HepG2 (cell line): Measurements from ENCODE around the gene USP43. TPM values are rescaled to one million over a fixed set of nuclear protein-coding genes. Genes with fewer than 3 reads are reported as not detected.

Source experiments
- ATAC-seq: fragments of 200-7000 bp; cut with Tn5 transposase; 3 replicates; pipeline ENCODE4 v1.9.1; 2020; ENCODE audit warnings: mild to moderate bottlenecking, moderate library complexity
- BruUV-seq: library from RNA; stranded (reverse); fragments of 400-500 nt; replicated peaks from 2 replicates; lab custom pipeline; 2021; lab: Mats Ljungman, UMichigan
- CTCF ChIA-PET: fragments of 300-600 bp; formaldehyde crosslinking; extraction: SDS; loops from one replicate; lab custom pipeline; 2021; ENCODE audit warnings: low total read pairs, inconsistent platforms, low intra/inter-chr PET ratio; lab: Yijun Ruan, JAX
- POLR2A ChIA-PET: fragments of 350-600 bp; sonication (Branson Sonifier 250); formaldehyde crosslinking; loops from one replicate; lab custom pipeline; 2020; ENCODE audit warnings: antibody characterized with exemption, inconsistent platforms; lab: Yijun Ruan, JAX
- DNase-seq: peaks from one replicate; pipeline ENCODE4 v3.0.0-alpha.2; 2015; ENCODE audit warnings: low spot score
- FAIRE-seq: peaks from 3 replicates; lab custom pipeline; 2011; peaks lifted over from hg19 to GRCh38; lab: Jason Lieb, UNC
- H2AFZ ChIP-seq: one replicate; pipeline ENCODE4 v1.6.1; 2011; ENCODE audit warnings: low read length, inconsistent platforms
- H3K27ac ChIP-seq: fragments of 300-600 bp; 3 replicates; pipeline ENCODE4 v1.8.0; 2011; ENCODE audit warnings: mixed run types, mild to moderate bottlenecking, mixed read lengths, low read length, inconsistent platforms; ENCODE audit not compliant: insufficient read depth; ENCODE audit errors: extremely low read length
- H3K27me3 ChIP-seq, 2 experiments: fragments of 200-600 bp in 1 of 2; 2 replicates in 1 of 2; 3 replicates in 1 of 2; pipeline versions ENCODE4 v1.6.0 to v1.8.0; 2011; ENCODE audit warnings: low read length in 2 of 2, mild to moderate bottlenecking in 2 of 2, moderate library complexity in 2 of 2, inconsistent platforms in 1 of 2; ENCODE audit not compliant: insufficient read depth in 2 of 2, control insufficient read depth in 1 of 2
- H3K36me3 ChIP-seq, 2 experiments: fragments of 200-600 bp in 1 of 2; replicated peaks in 1 of 2; 2 replicates in 1 of 2; 3 replicates in 1 of 2; pipeline versions ENCODE4 v1.5.1 to v1.8.0; 2011; ENCODE audit warnings: low read length in 2 of 2, inconsistent platforms in 1 of 2; ENCODE audit not compliant: insufficient read depth in 2 of 2, control insufficient read depth in 1 of 2
- H3K4me1 ChIP-seq: 2 replicates; pipeline ENCODE4 v1.5.1; 2012; ENCODE audit warnings: low read length, inconsistent platforms; ENCODE audit not compliant: insufficient read depth
- H3K4me2 ChIP-seq: 2 replicates; pipeline ENCODE4 v1.6.0; 2011; ENCODE audit warnings: low read depth, low read length, inconsistent platforms
- H3K4me3 ChIP-seq, 3 experiments: fragments of 200-600 bp in 1 of 3; sonication (generic), shearing (Covaris generic) in 1 of 3; replicated peaks in 1 of 3; 2 replicates each; pipeline ENCODE4 v1.5.1; 2011 to 2016; ENCODE audit warnings: low read length in 3 of 3, inconsistent platforms in 2 of 3, low read depth in 2 of 3, mild to moderate bottlenecking in 2 of 3, control low read depth in 1 of 3, mixed read lengths in 1 of 3; ENCODE audit not compliant: insufficient read depth in 1 of 3
- H3K79me2 ChIP-seq: one replicate; pipeline ENCODE4 v1.6.1; 2011; ENCODE audit warnings: low read length, inconsistent platforms; ENCODE audit not compliant: insufficient read depth
- H3K9ac ChIP-seq: 2 replicates; pipeline ENCODE4 v1.6.0; 2011; ENCODE audit warnings: mild to moderate bottlenecking, low read depth, low read length, inconsistent platforms; ENCODE audit not compliant: insufficient read depth
- H3K9me3 ChIP-seq: 2 replicates; pipeline ENCODE4 v1.5.1; 2012; ENCODE audit warnings: mild to moderate bottlenecking, low read length
- H4K20me1 ChIP-seq: 2 replicates; pipeline ENCODE4 v1.6.0; 2011; ENCODE audit warnings: inconsistent platforms, mild to moderate bottlenecking, low read length, moderate library complexity; ENCODE audit not compliant: insufficient read depth
- AKAP8 ChIP-seq: sonication (generic); formaldehyde crosslinking; IDR thresholded peaks from 2 replicates; pipeline ENCODE4 v1.5.1; 2020; ENCODE audit warnings: mild to moderate bottlenecking, missing genetic modification reagents
- ARHGAP35 ChIP-seq: sonication (generic); formaldehyde crosslinking; IDR thresholded peaks from 2 replicates; pipeline ENCODE4 v1.9.0; 2022; ENCODE audit warnings: mild to moderate bottlenecking, inconsistent platforms, moderate library complexity, missing genetic modification reagents, borderline replicate concordance
- ARNTL ChIP-seq: sonication (generic); formaldehyde crosslinking; IDR thresholded peaks from 2 replicates; pipeline ENCODE4 v1.4.0; 2020; ENCODE audit warnings: mild to moderate bottlenecking, missing genetic modification reagents
- ATF3 ChIP-seq: sonication (generic); formaldehyde crosslinking; IDR thresholded peaks from 2 replicates; pipeline ENCODE4 v1.4.0; 2020; ENCODE audit warnings: missing genetic modification reagents
- GLI4 ChIP-seq: sonication (generic); formaldehyde crosslinking; IDR thresholded peaks from 2 replicates; pipeline ENCODE4 v1.5.1; 2020; ENCODE audit warnings: missing genetic modification reagents, mild to moderate bottlenecking, moderate library complexity, borderline replicate concordance
- MAFG ChIP-seq: sonication (generic); formaldehyde crosslinking; IDR thresholded peaks from 2 replicates; pipeline ENCODE4 v1.5.1; 2020; ENCODE audit warnings: mild to moderate bottlenecking, missing genetic modification reagents
- THYN1 ChIP-seq: sonication (generic); formaldehyde crosslinking; IDR thresholded peaks from 2 replicates; pipeline ENCODE4 v1.8.1; 2023; ENCODE audit warnings: low read depth, mild to moderate bottlenecking, moderate library complexity, missing genetic modification reagents, borderline replicate concordance
- TRAFD1 ChIP-seq: sonication (generic); formaldehyde crosslinking; IDR thresholded peaks from 2 replicates; pipeline ENCODE4 v1.5.1; 2020; ENCODE audit warnings: missing genetic modification reagents, mild to moderate bottlenecking, borderline replicate concordance
- ZNF20 ChIP-seq: sonication (generic); formaldehyde crosslinking; IDR thresholded peaks from 2 replicates; pipeline ENCODE4 v1.4.0; 2020; ENCODE audit warnings: mild to moderate bottlenecking, moderate library complexity, missing genetic modification reagents
- ZNF713 ChIP-seq: sonication (generic); formaldehyde crosslinking; IDR thresholded peaks from 2 replicates; pipeline ENCODE4 v1.4.0; 2020; ENCODE audit warnings: mild to moderate bottlenecking, missing genetic modification reagents
- WGBS: methylation state at CpG from one replicate; pipeline ENCODE4 v1.1.6; 2017; ENCODE audit warnings: low lambda C conversion rate; 5-methylcytosine and 5-hydroxymethylcytosine counted together
- in situ Hi-C: cut with HindIII; loops from 2 replicates; pipeline ENCODE4 v1.10.0; 2017; ENCODE audit warnings: low pct_unique_long_range_greater_than_20kb; ENCODE audit not compliant: extremely low pct_ligation_motif_present
- intact Hi-C: fragments of 100-400 bp; cut with micrococcal nuclease; formaldehyde crosslinking; loops from one replicate; pipeline ENCODE4 v1.10.0; 2022; ENCODE audit not compliant: unreplicated experiment
- polyA plus RNA-seq, 8 experiments: library from polyadenylated mRNA; depleted of rRNA in 3 of 8; stranded (reverse) in 7 of 8; unstranded in 1 of 8; fragments of >200 nt; fragmentation: Illumina TruSeq in 4 of 8; extraction: Trizol in 4 of 8; gene quantifications; 2 replicates each; pipeline versions ENCODE4 v1.2.1 to v1.2.3, GENCODE V29; 2011 to 2016; ENCODE audit warnings: low read depth in 4 of 8, missing spikeins in 1 of 8, mixed read lengths in 1 of 8; ENCODE audit not compliant: insufficient read depth in 1 of 8
- total RNA-seq, 5 experiments: library from RNA; depleted of rRNA; stranded (reverse); fragments of >200 nt; fragmentation: Illumina TruSeq; extraction: Trizol; gene quantifications; 2 replicates each; pipeline ENCODE4 v1.2.3, GENCODE V29; 2016; ENCODE audit warnings: low read depth in 1 of 5

USP43 gene
- total and polyA plus RNA-seq, 2 of the 13 experiments (the other 11 are each of a cell fraction or from before 2014, with no cell fraction given), result 1.6 to 2.2 TPM

GRCh38 chr17:9700136-9700535 is 54.8 kb downstream of the USP43 start:
- no peak overlapping the region for H3K4me2 ChIP-seq
- no peaks in the 10 kb centered on the region for H3K79me2 ChIP-seq
- intact Hi-C loops, result no loop called here
- no peak overlapping the region for H3K9ac ChIP-seq
- no TSS peak for BruUV-seq
- FAIRE-seq (no peak), DNase-seq (no peak), ATAC-seq (no peak)
- H3K27ac ChIP-seq, result no peak overlapping the region
- ChIA-PET CTCF (no interaction called here), POLR2A (no interaction called here)
- H2AFZ ChIP-seq, result no peak overlapping the region
- TF ChIP-seq ARNTL (CRISPR knock-in tag), result no peak
- no peak for TF ChIP-seq GLI4
- no peak for TF ChIP-seq ZNF20 (CRISPR knock-in tag)
- no peak for TF ChIP-seq TRAFD1 (CRISPR knock-in tag)
- no peak for TF ChIP-seq ATF3 (CRISPR knock-in tag)
- TF ChIP-seq THYN1 (CRISPR knock-in tag), result no peak
- TF ChIP-seq ZNF713 (CRISPR knock-in tag), result no peak
- TF ChIP-seq MAFG (CRISPR knock-in tag), result no peak
- TF ChIP-seq AKAP8 (CRISPR knock-in tag), result no peak
- TF ChIP-seq ARHGAP35 (CRISPR knock-in tag), result no peak
- H3K9me3 ChIP-seq, result no peaks in the 10 kb centered on the region
- H3K4me1 ChIP-seq, result no peaks in the 10 kb centered on the region
- 56% methylated on average over 7 of the region's 7 CpGs for WGBS
- in situ Hi-C loops, result no loop called here
- no peaks in the 10 kb centered on the region; a peak in 1 of 5 replicates for H3K36me3 ChIP-seq
- no peaks in the 10 kb centered on the region for H4K20me1 ChIP-seq
- no peak overlapping the region for H3K4me3 ChIP-seq
- no peaks in the 10 kb centered on the region; a peak in 1 of 5 replicates for H3K27me3 ChIP-seq
